ENCODE measurements around the gene STUB1.

GRCh38 chr16:660459-661183, 19.6 kb upstream of the STUB1 start:
- no peak for TF ChIP-seq EZH2 (IDR thresholded peaks at IDR 0.05; ENCODE audit: borderline replicate concordance, low read length)
- peak; percentile 29 for TF ChIP-seq CTCF (IDR thresholded peaks at IDR 0.05; ENCODE audit: low read length)

Measured in OCI-LY1 (cell line).